MCF 10A (cell line): Measurements from ENCODE around the gene CCHCR1. TPM values are rescaled to one million over a fixed set of nuclear protein-coding genes. Genes with fewer than 3 reads are reported as not detected.

ENCODE experiments used
- BruUV-seq: library from RNA; stranded (reverse); fragments of 400-500 nt; replicated peaks from 2 replicates; lab custom pipeline; 2021; lab: Mats Ljungman, UMichigan
- CTCF ChIA-PET: fragments of 300-600 bp; sonication (Branson Sonifier 250); formaldehyde crosslinking; extraction: SDS; loops from one replicate; lab custom pipeline; 2021; ENCODE audit warnings: antibody characterized with exemption, inconsistent platforms; lab: Yijun Ruan, JAX
- POLR2A ChIA-PET: fragments of 300-600, 350-650 bp; sonication (Branson Sonifier 250); formaldehyde crosslinking; extraction: SDS; loops from one replicate; lab custom pipeline; 2020; ENCODE audit warnings: antibody characterized with exemption, inconsistent platforms; lab: Yijun Ruan, JAX
- DNase-seq: peaks from one replicate; pipeline ENCODE4 v3.0.0-alpha.2; 2018; ENCODE audit not compliant: unreplicated experiment
- H3K27ac Mint-ChIP-seq: one replicate; pipeline ENCODE4 v1.8.0; 2022; ENCODE audit warnings: mild to moderate bottlenecking, low read depth, mixed read lengths; ENCODE audit not compliant: unreplicated experiment
- H3K27me3 Mint-ChIP-seq: one replicate; pipeline ENCODE4 v1.8.0; 2022; ENCODE audit warnings: mixed read lengths; ENCODE audit not compliant: insufficient read depth, unreplicated experiment
- H3K36me3 Mint-ChIP-seq: one replicate; pipeline ENCODE4 v1.8.0; 2022; ENCODE audit warnings: mild to moderate bottlenecking, moderate library complexity, mixed read lengths; ENCODE audit not compliant: insufficient read depth, unreplicated experiment
- H3K4me1 Mint-ChIP-seq: one replicate; pipeline ENCODE4 v1.8.0; 2022; ENCODE audit warnings: mixed read lengths; ENCODE audit not compliant: insufficient read depth, unreplicated experiment
- H3K4me3 Mint-ChIP-seq: one replicate; pipeline ENCODE4 v1.8.0; 2022; ENCODE audit warnings: mild to moderate bottlenecking, moderate library complexity, mixed read lengths; ENCODE audit not compliant: unreplicated experiment
- H3K9me3 Mint-ChIP-seq: one replicate; pipeline ENCODE4 v1.8.0; 2022; ENCODE audit warnings: mixed read lengths; ENCODE audit not compliant: unreplicated experiment
- intact Hi-C: fragments of 100-400 bp; cut with micrococcal nuclease; formaldehyde crosslinking; loops from 2 replicates; pipeline ENCODE4 v1.14.1; 2022
- total RNA-seq: library from RNA; stranded (reverse); gene quantifications from 2 replicates; pipeline ENCODE4 v1.2.3, GENCODE V29; 2022
- TF ChIP-seq, protein P1 (sequence below): fragments of 200-600 bp; IDR thresholded peaks from one replicate; pipeline ENCODE4 v1.8.0; 2022; ENCODE audit warnings: antibody characterized with exemption, mild to moderate bottlenecking; ENCODE audit not compliant: unreplicated experiment

The CCHCR1 gene
- total RNA-seq, 1 experiment from 2014 or later, result 18.4 TPM

DNA sequence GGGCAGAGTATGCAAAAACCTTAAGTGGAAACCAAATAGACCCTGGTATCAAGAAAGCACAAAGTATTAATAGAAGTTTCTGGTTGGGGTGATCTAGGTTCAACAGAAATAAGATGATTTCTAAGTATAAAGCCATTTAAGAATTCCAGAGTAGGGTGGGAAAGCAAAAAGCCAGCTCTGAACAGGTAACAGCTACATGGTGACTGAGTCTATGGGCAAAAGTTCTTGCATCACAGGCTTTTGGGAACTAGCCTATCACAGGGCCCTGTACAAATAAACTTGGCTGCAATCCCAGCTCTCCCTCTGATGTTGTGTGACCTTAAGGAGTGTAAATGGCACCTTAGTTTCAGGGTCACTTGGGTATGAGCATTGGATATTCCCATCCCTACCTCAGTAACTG is 6.3 kb upstream of the CCHCR1 start:
- intact Hi-C loops, result no loop called here
- no peak overlapping the region for H3K4me3 Mint-ChIP-seq
- H3K9me3 Mint-ChIP-seq, result no peaks in the 10 kb centered on the region
- H3K27ac Mint-ChIP-seq, result no peak overlapping the region
- ChIA-PET POLR2A (no interaction called here), CTCF (interaction anchor here (1.9 kb wide), 1 partner anchor 20 kb away, joined by 7 read pairs; no protein-coding TSS in a partner anchor)
- no TSS peak for BruUV-seq
- TF ChIP-seq, protein P1, sequence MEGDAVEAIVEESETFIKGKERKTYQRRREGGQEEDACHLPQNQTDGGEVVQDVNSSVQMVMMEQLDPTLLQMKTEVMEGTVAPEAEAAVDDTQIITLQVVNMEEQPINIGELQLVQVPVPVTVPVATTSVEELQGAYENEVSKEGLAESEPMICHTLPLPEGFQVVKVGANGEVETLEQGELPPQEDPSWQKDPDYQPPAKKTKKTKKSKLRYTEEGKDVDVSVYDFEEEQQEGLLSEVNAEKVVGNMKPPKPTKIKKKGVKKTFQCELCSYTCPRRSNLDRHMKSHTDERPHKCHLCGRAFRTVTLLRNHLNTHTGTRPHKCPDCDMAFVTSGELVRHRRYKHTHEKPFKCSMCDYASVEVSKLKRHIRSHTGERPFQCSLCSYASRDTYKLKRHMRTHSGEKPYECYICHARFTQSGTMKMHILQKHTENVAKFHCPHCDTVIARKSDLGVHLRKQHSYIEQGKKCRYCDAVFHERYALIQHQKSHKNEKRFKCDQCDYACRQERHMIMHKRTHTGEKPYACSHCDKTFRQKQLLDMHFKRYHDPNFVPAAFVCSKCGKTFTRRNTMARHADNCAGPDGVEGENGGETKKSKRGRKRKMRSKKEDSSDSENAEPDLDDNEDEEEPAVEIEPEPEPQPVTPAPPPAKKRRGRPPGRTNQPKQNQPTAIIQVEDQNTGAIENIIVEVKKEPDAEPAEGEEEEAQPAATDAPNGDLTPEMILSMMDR, result no peak
- H3K4me1 Mint-ChIP-seq, result peaks cover 11% of the 10 kb centered on the region
- DNase-seq, result peak; percentile 71
- no peaks in the 10 kb centered on the region for H3K27me3 Mint-ChIP-seq
- peaks cover 12% of the 10 kb centered on the region for H3K36me3 Mint-ChIP-seq

DNA sequence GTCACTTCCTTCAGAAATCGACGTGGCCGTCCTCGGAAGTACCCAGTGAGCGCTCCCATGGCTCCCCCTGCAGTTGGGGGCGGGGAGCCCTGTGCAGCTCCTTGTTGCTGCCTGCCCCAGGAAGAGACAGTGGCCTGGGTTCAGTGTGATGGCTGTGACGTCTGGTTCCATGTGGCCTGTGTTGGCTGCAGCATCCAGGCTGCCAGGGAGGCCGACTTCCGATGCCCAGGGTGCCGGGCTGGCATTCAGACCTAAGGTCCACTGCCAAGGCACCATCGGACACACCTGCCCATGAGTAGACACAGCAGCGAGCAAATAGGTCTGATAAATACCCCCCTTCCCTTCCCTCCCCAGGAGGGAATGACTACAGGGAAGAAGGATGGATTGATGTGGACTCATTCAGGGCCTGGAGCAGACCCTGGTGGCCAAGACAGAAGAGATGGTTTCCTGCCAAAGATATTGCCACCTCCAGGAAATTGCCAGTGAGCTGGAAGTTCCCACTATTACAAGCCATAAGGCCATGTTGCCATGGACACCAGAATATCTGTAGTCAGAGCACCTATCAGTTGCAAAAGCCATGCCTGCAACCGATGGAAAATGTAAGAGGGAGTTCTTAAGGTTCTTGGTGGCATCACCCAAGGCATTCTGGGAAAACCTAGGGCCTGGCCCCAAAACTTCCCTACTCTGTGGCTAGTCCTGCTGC is 5.0 kb upstream of the CCHCR1 start:
- POLR2A ChIA-PET, result no interaction called here
- intact Hi-C loops, result no loop called here

DNA sequence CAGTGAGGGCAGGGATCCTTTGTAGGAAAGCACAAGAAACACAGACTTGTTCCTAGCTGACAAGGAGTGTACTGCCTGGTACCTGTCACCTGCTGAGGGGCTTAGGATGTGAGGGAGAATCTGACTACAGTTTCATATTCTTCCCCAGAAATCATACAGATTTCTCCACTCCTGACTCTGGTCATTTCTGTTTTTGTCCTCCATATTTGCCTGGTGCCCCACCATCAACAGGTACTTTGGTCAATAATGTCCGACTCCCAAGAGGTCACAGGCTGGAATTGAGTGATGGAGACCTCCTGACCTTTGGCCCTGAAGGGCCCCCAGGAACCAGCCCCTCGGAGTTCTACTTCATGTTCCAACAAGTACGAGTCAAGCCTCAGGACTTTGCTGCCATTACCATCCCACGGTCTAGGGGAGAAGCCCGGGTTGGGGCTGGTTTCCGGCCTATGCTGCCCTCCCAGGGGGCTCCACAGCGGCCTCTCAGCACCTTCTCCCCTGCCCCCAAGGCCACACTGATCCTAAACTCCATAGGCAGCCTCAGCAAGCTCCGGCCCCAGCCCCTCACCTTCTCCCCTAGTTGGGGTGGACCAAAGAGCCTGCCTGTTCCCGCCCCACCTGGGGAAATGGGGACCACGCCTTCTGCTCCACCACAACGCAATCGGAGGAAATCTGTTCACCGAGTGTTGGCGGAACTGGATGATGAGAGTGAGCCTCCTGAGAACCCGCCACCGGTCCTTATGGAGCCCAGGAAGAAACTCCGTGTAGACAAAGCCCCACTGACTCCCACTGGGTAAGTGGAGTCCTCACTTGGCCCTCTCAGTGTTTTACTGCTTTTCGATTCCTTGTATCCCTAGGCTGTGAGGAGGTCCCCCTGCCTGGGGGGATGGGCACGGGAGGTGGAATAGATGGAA is 3.9 kb upstream of the CCHCR1 start:
- H3K27me3 Mint-ChIP-seq, result no peaks in the 10 kb centered on the region

More for the DNA sequence above, 5.0 kb upstream of the CCHCR1 start:
- peaks cover 20% of the 10 kb centered on the region for H3K4me1 Mint-ChIP-seq
- DNase-seq, result no peak
- TF ChIP-seq, protein P1, result no peak
- no peaks in the 10 kb centered on the region for H3K27me3 Mint-ChIP-seq
- BruUV-seq, result no TSS peak
- peak overlapping the region; percentile 51 for H3K27ac Mint-ChIP-seq
- H3K9me3 Mint-ChIP-seq, result no peaks in the 10 kb centered on the region
- no peak overlapping the region for H3K4me3 Mint-ChIP-seq
- H3K36me3 Mint-ChIP-seq, result peaks cover 18% of the 10 kb centered on the region
- CTCF ChIA-PET, result interaction anchor here (0.5 to 0.7 kb wide), 3 partner anchors 12 to 204 kb away, joined by 3 to 4 read pairs (median 3); no protein-coding TSS in a partner anchor

More for the DNA sequence above, 3.9 kb upstream of the CCHCR1 start:
- no TSS peak for BruUV-seq
- peak overlapping the region; percentile 16 for H3K27ac Mint-ChIP-seq
- no peak for DNase-seq
- ChIA-PET CTCF (interaction anchor here (0.6 to 1.0 kb wide), 4 partner anchors 14 to 1084 kb away, joined by 3 to 7 read pairs (median 4); no protein-coding TSS in a partner anchor), POLR2A (interaction anchor here (0.6 to 1.4 kb wide), 3 partner anchors 22 to 395 kb away, joined by 3 read pairs; no protein-coding TSS in a partner anchor)
- H3K4me1 Mint-ChIP-seq, result peaks cover 22% of the 10 kb centered on the region
- no peak overlapping the region for H3K4me3 Mint-ChIP-seq
- TF ChIP-seq, protein P1, result no peak
- H3K36me3 Mint-ChIP-seq, result peaks cover 20% of the 10 kb centered on the region
- intact Hi-C loops, result no loop called here
- no peaks in the 10 kb centered on the region for H3K9me3 Mint-ChIP-seq
